COLO668 (cell line): ENCODE data around the gene INTS3.

ENCODE experiments used
- DNase-seq: peaks from one replicate; lab custom pipeline; 2025; ENCODE audit not compliant: unreplicated experiment; lab: John Stamatoyannopoulos, UW

Gene INTS3

DNA sequence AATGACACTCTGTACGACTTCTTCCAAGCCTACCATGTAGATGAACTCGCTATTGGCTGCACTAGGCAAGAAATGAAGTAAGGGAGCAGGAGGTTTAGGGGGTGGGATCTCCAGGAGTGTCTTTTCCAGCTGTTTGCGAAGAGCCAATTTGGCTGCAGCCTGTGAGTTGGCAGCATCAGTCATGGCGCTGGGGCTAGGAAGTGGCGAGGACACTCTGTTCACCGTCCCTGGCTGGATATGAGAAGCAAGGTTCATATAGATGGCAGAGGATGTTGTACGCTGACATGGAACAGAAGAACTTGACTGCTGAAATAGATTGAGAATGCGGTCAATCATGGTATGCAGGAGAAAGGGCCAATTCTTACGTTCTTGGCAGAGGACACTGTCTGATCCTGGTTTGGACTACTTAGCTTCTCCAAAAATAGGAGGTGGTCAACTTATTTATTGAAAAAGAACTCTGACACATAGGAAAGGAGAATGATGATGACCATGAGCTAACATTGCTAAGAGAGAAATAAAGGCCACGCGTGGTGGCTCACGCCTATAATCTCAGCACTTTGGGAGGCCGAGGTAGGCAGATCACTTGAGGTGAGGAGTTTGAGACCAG is 88.5 kb downstream of the INTS3 start:
- no peak for DNase-seq

DNA sequence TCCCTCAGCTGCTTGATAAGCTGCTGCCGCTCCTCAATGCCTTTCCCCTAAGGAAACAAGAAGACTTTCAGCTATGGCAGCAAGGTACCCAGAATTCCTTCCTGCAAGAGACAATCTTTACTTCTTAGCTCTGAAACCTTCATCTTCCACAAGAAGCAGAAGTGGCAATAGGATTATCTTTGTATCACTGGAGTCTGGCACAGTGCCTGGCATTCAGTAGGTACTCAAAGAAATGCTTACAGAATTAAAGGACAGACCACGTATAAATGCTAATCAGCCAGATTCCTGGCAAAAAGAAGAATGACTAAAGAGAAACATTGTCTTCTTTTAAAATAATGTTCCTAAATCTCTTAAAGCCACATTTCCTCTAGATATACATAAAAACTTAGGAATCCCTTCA is 91.0 kb downstream of the INTS3 start:
- no peak for DNase-seq
